CD4-positive, alpha-beta T cell (primary cell): ENCODE measurements around the gene CCDC33. TPM values are rescaled to one million over a fixed set of nuclear protein-coding genes. Genes with fewer than 3 reads are reported as not detected.

Source experiments
- ATAC-seq: fragments of 200-7000 bp; cut with Tn5 transposase; one replicate; pipeline ENCODE4 v1.10.0; 2022; ENCODE audit warnings: mild to moderate bottlenecking; ENCODE audit not compliant: poor library complexity
- CTCF ChIA-PET: fragments of 350-600 bp; sonication (Branson Sonifier 250); formaldehyde crosslinking; loops from one replicate; lab custom pipeline; 2021; ENCODE audit warnings: antibody characterized with exemption, inconsistent platforms; lab: Charles Lee
- POLR2A ChIA-PET: fragments of 350-600 bp; sonication (Branson Sonifier 250); formaldehyde crosslinking; loops from one replicate; lab custom pipeline; 2021; ENCODE audit warnings: antibody characterized with exemption, inconsistent platforms; lab: Charles Lee
- DNase-seq, 14 experiments: peaks; one replicate each; pipeline ENCODE4 v3.0.0-alpha.2; 2013 to 2020; ENCODE audit warnings: mixed read lengths in 2 of 14
- H3K27ac ChIP-seq, 2 donors: one replicate each; pipeline versions ENCODE4 v1.5.1 to v1.7.0; 2013; ENCODE audit warnings: low read length in 2 of 2, low read depth in 1 of 2, mild to moderate bottlenecking in 1 of 2
- H3K27me3 ChIP-seq, 2 experiments: 1 replicate in 1 of 2; 2 replicates in 1 of 2; pipeline versions ENCODE4 v1.6.1 to v1.7.0; 2013; ENCODE audit warnings: low read length in 2 of 2, control low read depth in 1 of 2, mild to moderate bottlenecking in 1 of 2, moderate library complexity in 1 of 2; ENCODE audit not compliant: insufficient read depth in 2 of 2, control insufficient read depth in 1 of 2
- H3K36me3 ChIP-seq: one replicate; pipeline ENCODE4 v1.6.1; 2013; ENCODE audit warnings: low read length, control low read depth; ENCODE audit not compliant: insufficient read depth
- H3K4me1 ChIP-seq: one replicate; pipeline ENCODE4 v1.6.1; 2013; ENCODE audit warnings: low read length, control low read depth; ENCODE audit not compliant: insufficient read depth
- H3K4me3 ChIP-seq: one replicate; pipeline ENCODE4 v1.5.1; 2013; ENCODE audit warnings: mild to moderate bottlenecking, low read length, moderate library complexity
- H3K9me3 ChIP-seq, 2 experiments: 1 replicate in 1 of 2; 2 replicates in 1 of 2; pipeline versions ENCODE4 v1.6.1 to v1.7.0; 2013; ENCODE audit warnings: low read length in 2 of 2, mild to moderate bottlenecking in 2 of 2, control low read depth in 1 of 2, moderate library complexity in 1 of 2; ENCODE audit not compliant: control insufficient read depth in 1 of 2, insufficient read depth in 1 of 2
- H3K27ac Mint-ChIP-seq: one replicate; pipeline ENCODE4 v1.8.0; 2020; ENCODE audit warnings: mixed read lengths
- H3K27me3 Mint-ChIP-seq: one replicate; pipeline ENCODE4 v1.8.0; 2021; ENCODE audit warnings: mixed read lengths
- H3K36me3 Mint-ChIP-seq: one replicate; pipeline ENCODE4 v1.8.0; 2021; ENCODE audit warnings: low read depth, mixed read lengths
- H3K4me1 Mint-ChIP-seq: one replicate; pipeline ENCODE4 v1.8.0; 2021; ENCODE audit warnings: low read depth, mixed read lengths
- H3K4me3 Mint-ChIP-seq: one replicate; pipeline ENCODE4 v1.8.0; 2020; ENCODE audit warnings: mild to moderate bottlenecking, mixed read lengths
- H3K9me3 Mint-ChIP-seq: one replicate; pipeline ENCODE4 v1.8.0; 2020; ENCODE audit warnings: mixed read lengths
- CTCF ChIP-seq: fragments of 200-600 bp; IDR thresholded peaks from one replicate; pipeline ENCODE4 v1.8.0; 2022; ENCODE audit warnings: antibody characterized with exemption, mild to moderate bottlenecking
- intact Hi-C, 2 experiments: fragments of 100-400 bp; cut with DNase I in 1 of 2; cut with micrococcal nuclease in 1 of 2; formaldehyde crosslinking; loops; one replicate each; pipeline versions ENCODE4 v1.15.1 to v1.9.0; 2023 to 2025; cut with DNase I, micrococcal nuclease
- total RNA-seq, 174 experiments: library from RNA in 2 of 174; stranded (reverse) in 2 of 174; gene quantifications; one replicate each; pipeline ENCODE4 v1.2.3 and lab custom pipeline; 2021 to 2026

The CCDC33 gene
- total RNA-seq, 2 experiments from 2014 or later: not detected

GRCh38 chr15:74227968-74228722 lies 8.0 kb upstream of the CCDC33 start:
- intact Hi-C loops: no loop called here
- CTCF ChIA-PET: no interaction called here

DNA sequence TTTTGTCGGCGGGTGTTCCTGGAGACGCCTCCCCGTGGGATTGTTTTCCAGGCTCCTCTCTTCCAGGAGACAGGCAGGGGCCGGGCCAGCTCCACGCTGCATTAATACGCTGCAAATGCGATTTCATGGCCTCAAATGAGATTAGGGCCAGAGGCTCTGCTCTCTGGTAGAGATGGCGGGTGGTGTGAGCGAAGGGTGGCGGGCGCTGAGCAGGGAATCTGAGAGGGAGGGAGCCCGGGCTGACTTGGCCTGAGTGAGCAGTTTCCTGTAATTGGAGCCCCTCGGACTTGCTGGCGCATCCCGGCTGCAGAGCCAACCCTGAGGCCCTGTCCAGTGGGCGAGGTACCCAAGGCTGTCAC lies 7.4 kb upstream of the CCDC33 start:
- Histone ChIP-seq H3K36me3 (no peaks in the 10 kb centered on the region), H3K27me3 (peaks cover 0 to 2% of the 10 kb centered on the region in 2 experiments), H3K27ac (no peak overlapping the region), H3K9me3 (peaks cover 0 to 8% of the 10 kb centered on the region in 2 experiments), H3K4me1 (no peaks in the 10 kb centered on the region), H3K4me3 (no peak overlapping the region)
- intact Hi-C loops: no loop called here
- ChIA-PET POLR2A (no interaction called here), CTCF (no interaction called here)
- Mint-ChIP-seq H3K9me3 (no peaks in the 10 kb centered on the region), H3K27ac (no peak overlapping the region), H3K36me3 (no peaks in the 10 kb centered on the region), H3K27me3 (peaks cover 3% of the 10 kb centered on the region), H3K4me1 (peaks cover 14% of the 10 kb centered on the region), H3K4me3 (no peak overlapping the region)
- no peak for TF ChIP-seq CTCF
- DNase-seq (no peak), ATAC-seq (no peak)

More at GRCh38 chr15:74227968-74228722, 8.0 kb upstream of the CCDC33 start:
- DNase-seq: no peak
- Histone ChIP-seq H3K27ac (no peak overlapping the region), H3K27me3 (peaks cover 0 to 2% of the 10 kb centered on the region in 2 experiments), H3K36me3 (no peaks in the 10 kb centered on the region), H3K9me3 (peaks cover 0 to 8% of the 10 kb centered on the region in 2 experiments), H3K4me1 (no peaks in the 10 kb centered on the region), H3K4me3 (no peak overlapping the region)
- no peak overlapping the region for H3K27ac Mint-ChIP-seq
- peaks cover 3% of the 10 kb centered on the region for H3K27me3 Mint-ChIP-seq
- POLR2A ChIA-PET: no interaction called here
- peaks cover 19% of the 10 kb centered on the region for H3K4me1 Mint-ChIP-seq
- ATAC-seq: no peak
- TF ChIP-seq CTCF: no peak
- no peaks in the 10 kb centered on the region for H3K36me3 Mint-ChIP-seq
- H3K9me3 Mint-ChIP-seq: no peaks in the 10 kb centered on the region
- no peak overlapping the region for H3K4me3 Mint-ChIP-seq

DNA sequence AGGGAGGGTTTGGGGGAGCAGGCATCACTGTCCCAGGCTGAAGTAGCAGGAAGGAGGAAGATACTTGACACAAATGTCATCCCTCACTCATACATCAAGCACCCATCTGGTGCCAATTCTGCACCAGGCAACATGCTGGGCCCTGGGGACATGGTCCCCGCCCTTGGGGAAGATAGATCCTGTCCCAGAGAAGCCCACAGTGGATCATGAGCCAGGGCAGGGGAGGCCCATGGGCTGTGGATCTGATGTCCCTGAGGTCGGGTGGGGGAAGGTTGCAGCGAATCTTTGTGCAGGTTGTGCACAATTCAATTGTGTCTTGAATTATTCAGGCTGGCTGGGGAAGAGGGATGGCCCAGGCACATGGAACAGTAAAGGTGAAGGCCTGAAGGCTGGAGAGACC lies 6.4 kb upstream of the CCDC33 start:
- Mint-ChIP-seq H3K36me3 (no peaks in the 10 kb centered on the region), H3K27me3 (peaks cover 3% of the 10 kb centered on the region), H3K4me3 (no peak overlapping the region), H3K27ac (no peak overlapping the region), H3K4me1 (peaks cover 4% of the 10 kb centered on the region), H3K9me3 (no peaks in the 10 kb centered on the region)
- Histone ChIP-seq H3K4me3 (no peak overlapping the region), H3K36me3 (no peaks in the 10 kb centered on the region), H3K9me3 (peaks cover 0 to 8% of the 10 kb centered on the region in 2 experiments), H3K27me3 (peaks cover 0 to 2% of the 10 kb centered on the region in 2 experiments), H3K27ac (no peak overlapping the region), H3K4me1 (no peaks in the 10 kb centered on the region)
- ChIA-PET POLR2A (no interaction called here), CTCF (no interaction called here)
- TF ChIP-seq CTCF: no peak
- intact Hi-C loops: no loop called here
- ATAC-seq (no peak), DNase-seq (no peak)
